Activated CD4-positive, alpha-beta T cell treated with anti-CD3 and anti-CD28 coated beads for 48 hours (primary cell): ENCODE measurements around the gene HACL1.
"Not testable (repeated sequence)": the region's sequence is repeated elsewhere in the genome, so short reads cannot be mapped to it uniquely, and the experiment has no call there.

Experiments
- DNase-seq: peaks from one replicate; pipeline ENCODE4 v3.0.0-alpha.2; 2020

Gene HACL1

GRCh38 chr3:15629860-15630597 lies 28.7 kb upstream of the HACL1 start:
- peak; percentile 72 for DNase-seq

DNA sequence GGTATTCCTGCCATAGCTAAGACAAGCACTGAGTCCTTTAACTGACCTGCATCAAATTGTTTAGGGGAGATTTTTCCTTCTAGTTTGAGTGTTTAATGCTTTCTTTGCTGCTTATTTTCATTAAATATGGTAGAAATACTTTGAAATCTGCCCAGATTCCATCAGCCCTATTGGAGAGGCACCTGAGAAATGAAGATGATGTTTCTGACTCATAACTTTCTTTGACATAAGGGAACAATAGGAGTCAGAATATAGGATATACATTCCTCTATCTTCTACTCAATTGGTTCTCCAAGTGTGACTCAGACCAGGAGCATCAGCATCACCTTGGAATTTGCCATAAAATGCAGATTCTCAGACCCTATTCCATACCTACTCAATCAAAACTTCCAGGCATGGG lies 27.6 kb upstream of the HACL1 start:
- no peak for DNase-seq

DNA sequence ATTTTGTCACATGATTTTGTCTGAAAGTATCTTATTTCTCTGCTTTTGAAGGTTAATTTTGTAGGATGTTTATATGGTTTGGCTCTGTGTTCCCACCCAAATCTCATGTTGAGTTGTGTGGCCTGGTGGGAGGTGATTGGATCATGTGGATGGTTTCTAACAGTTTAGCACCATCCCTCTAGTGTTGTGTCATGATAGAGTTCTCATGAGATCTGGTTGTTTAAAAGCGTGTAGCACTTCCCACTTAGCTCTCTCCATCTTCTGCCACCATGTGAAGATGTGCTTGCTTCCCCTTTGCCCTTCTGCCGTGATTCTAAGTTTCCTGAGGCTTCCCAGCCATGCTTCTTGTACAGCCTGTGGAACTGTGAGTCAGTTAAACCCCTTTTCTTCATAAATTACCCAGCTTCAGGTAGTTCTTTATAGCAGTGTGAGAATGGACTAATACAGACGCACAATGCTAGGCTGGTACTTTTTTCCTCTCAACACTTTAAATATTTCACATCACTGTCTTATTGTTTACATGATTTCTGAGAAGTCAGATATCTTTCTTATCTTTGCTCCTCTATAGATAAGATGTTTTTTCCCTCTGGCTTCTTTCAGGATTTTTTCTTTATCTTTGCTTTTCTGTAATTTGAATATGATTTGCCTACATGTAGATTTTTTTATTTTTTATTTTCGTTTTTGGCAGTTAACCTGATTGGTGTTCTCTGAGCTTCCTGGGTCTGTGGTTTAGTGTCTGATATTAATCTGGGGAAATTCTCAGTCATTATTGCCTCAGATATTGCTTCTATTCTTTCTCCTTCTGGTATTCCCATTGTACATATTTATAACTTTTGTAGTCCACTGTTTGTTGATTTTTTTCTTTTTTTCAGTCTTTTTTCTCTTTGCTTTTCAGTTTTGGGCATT lies 22.4 kb upstream of the HACL1 start:
- no peak for DNase-seq

GRCh38 chr3:15619659-15620464 lies 18.5 kb upstream of the HACL1 start:
- DNase-seq = not testable (repeated sequence)

DNA sequence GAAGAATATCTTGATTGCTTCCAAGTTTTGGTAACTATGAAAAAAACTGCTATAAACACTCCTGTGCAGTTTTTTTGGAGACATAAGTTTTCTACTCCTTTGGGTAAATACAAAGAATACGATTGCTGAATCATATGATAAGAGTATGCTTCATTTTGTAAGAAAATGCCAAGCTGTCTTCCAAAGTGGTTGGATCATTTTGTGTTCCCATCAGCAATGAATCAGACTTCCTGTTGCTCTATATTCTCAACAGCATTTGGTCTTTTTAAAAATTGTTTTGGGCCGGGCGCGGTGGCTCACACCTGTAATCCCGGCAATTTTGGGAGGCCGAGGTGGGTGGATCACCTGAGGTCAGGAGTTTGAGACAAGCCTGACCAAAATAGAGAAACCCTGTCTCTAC lies 14.7 kb upstream of the HACL1 start:
- DNase-seq = no peak

DNA sequence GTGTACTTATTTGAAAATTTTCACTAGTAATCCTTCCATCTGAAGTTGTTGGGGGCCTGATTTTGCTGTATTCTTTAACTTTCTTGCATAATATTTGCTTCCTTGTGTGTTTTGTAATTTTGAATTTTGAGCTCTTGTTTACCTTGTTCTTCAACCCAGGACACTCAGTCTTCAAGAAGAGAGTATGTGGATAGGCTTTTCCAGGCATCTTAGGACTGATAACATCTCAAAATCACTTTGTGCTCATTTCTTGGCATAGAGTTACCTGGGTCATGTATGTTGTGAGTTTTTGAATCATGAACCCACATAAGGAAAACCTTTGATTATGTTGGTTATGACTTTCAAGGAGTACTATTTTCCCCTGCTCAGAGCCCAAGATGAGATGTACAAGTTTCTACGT lies 13.6 kb upstream of the HACL1 start:
- DNase-seq = no peak

GRCh38 chr3:15612001-15612400 lies 10.6 kb upstream of the HACL1 start:
- no peak for DNase-seq

- no peak for DNase-seq
These were observed 9.6 kb upstream of the HACL1 start for GRCh38 chr3:15611018-15611417.

DNA sequence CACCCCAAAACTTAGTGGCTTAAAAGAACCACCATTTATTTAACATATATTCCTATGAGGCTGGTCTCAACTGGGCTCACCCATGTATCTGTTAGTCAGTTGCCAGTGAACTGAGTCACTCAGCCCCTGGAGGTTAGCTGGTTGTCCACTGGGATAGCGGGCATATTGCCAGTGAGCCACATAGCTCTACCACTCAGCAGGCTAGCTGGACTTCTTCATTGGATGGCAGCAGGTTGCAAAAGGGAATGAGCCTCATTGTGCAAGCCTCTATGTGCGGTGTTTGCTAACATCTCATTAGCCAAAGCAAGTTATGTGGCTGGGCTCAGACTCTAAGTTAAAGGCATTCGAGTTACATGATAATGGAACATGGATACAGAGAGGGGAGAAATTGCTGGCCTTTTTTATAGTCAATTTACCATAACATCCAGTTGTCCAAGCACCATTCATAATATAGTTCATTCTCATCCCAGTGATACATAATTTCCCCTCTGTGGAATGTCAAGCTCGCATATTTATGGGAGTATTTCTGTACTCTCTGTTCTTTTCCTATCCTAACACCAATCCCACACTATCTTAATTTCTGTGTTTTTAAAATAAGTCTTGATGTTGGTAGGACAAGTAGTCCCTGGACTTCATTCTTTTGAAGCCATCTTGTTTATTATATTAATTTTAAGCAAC lies 8.9 kb upstream of the HACL1 start:
- DNase-seq = no peak

GRCh38 chr3:15606434-15606891 lies 5.1 kb upstream of the HACL1 start:
- DNase-seq = no peak

DNA sequence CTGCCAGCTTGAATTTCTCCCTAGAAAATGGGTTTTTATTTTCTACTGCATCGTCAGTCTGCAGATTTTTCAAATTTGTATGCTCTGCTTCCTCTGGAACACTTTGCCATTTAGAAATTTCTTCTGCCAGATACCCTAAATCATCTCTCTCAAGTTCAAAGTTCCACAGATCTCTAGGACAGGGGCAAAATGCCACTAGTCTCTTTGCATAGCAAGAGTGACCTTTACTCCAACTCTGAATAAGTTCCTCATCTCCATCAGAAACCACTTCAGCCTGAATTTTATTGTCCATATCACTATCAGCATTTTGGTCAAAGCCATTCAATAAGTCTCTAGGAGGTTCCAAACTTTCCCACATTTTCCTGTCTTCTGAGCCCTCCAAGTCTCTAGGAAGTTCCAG lies 3.2 kb upstream of the HACL1 start:
- DNase-seq = not testable (repeated sequence)

- DNase-seq = not testable (repeated sequence)
These were observed 1.4 kb upstream of the HACL1 start for GRCh38 chr3:15602816-15603215.

DNA sequence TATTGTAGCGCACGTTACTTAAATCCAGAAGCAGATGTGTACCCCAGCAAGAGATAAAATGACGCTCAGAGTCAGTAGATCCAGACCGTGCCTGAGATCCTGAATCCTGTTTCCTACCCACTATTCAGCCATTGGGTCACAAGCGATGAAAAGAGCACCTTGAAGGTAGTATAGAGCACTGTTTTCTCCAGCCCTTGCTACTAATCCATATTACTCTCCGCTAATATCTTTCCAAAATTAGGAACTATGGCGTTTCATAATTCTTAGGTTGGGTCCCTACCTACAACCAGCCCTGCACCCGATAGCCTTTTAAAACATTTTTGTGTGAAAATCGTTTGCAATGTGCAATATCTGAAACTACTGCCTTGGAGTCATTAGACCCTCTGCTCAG lies 772 bp upstream of the HACL1 start:
- DNase-seq = no peak

- no peak for DNase-seq
These were observed 347 bp downstream of the HACL1 start for GRCh38 chr3:15601046-15601398.

GRCh38 chr3:15595955-15596354 lies 5.4 kb downstream of the HACL1 start:
- DNase-seq = no peak

DNA sequence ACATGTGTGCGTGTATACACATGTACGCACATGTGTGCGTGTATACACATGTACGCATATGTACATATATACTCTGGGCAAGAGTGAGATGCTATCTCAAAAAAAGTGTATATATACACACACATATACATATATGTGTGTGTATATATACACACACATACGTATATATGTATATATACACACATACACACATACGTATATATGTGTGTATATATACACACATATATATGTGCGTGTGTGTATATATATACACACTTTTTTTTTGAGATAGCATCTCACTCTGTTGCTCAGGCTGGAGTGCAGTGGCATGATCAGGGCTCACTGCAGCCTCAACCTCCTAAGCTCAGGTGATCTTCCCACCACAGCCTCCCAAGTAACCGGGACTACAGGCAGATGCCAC lies 8.4 kb downstream of the HACL1 start:
- no peak for DNase-seq

DNA sequence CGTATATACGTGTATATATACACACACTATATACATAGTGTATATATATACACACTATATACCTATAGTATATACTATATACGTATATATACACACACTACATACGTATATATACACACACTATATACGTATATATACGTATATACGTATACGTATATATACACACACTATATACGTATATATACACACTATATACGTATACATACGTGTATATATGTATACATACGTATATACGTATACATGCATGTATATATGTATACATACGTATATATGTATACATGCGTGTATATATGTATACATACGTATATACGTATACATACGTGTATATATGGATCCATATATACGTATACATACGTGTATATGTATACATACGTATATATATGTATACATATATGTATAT lies 9.4 kb downstream of the HACL1 start:
- no peak for DNase-seq

DNA sequence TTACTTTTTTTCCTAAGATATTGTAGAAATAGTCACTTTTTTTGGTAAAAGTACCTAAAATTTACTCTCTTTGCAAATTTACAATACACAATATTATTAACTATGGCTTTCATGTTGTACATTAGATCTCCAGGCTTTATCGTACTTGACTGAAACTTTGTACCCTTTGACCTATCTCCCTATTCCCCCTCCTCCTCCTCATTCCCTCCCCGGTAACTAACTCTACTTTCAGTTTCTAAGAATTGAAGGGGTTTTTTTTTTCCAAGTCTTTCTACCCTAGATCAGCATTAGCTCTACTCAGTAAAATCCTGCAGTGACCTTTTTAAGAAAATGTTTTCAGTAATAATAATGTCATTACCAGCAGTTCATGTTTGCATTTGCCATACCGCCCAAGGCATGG lies 10.1 kb downstream of the HACL1 start:
- DNase-seq = no peak

DNA sequence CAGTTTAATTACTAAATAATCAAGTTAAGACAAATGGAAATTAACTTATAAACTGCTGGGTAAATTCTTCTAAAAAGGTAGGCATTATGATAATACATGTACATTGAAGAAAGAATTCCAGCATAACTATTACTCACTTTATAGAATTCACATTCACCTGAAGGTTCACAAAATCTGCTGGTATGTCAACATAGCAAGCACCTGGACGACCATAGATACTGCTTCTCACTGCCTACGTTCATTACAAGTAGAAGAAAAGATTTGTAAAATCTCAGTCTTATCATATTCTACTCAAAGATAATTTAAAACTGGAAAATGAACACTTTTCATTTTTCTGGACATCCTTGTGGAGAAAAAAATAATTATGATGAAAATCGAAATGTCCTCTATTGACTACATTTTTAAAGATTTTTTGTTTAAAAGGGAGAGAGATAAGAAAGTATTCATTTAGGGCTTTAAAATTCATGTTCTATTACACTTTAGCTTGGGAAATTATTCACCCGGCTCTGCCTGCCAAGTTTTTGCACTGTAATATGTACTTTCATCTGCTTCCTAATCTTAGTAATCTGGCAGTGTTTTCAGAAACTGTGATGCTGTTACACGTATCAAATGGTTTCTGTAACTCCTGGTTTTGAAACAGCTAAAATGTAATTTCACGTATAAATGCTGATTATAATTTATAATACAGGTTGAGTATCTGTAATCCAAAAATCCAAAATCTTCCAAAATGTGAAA lies 16.1 kb downstream of the HACL1 start:
- no peak for DNase-seq

DNA sequence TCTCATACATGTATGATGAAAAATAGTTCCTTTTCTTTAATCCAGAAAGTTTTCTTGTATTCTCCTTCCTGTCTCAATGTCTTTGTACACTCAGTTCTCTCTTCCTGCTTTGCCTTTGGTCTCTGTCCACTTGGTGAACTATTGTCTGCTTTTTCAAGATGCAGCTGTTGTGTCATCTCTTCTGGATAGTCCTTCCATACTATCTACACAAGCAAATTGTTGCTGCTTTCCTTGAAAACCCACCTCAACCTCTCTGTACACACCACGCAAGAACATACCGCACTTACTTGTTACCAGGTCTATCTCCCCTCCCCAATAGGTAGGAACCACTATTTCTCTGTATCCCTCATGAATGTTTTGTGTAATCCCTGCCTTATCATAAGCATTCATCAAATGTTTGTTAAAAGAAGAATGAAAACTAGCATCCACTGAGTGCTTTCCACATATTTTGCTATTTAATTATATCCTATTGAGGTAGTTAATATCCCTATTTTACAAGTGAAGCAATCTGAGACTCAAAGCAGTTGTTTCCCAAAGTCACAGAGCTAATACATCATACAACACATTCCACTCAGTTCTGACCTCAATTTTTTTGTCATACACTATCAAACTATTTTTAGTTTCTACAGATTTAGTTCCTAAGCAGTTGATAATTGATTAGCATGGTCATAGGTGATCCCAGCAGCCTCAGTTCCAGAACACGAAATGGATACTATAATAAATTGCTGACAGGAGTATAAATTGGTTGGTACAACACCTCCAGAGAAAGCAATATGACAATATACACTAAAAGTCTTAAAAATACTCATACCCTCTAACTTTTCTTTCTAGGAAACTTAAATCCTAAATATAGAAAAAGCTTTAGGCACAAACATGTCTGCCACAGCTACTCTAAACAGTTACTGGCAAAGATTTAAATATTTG lies 19.6 kb downstream of the HACL1 start:
- DNase-seq = no peak

DNA sequence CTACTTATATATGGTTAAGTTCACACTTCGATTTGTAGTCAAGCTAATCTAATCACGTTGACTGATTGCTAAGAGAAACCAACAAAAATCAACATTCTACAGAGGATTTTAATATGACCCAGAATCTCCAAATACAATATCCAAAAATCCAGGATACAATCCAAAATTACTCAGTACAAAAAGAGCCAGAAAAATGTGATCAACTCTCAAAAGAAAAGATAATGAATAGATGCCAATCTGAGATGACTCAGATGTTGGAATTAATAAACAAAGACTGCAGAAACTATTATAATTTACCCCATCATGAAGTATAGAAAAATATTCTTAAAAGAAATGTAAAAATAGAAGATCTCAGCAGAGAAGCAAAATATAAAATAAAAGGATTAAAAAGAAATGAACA lies 22.3 kb downstream of the HACL1 start:
- no peak for DNase-seq
